ENCODE measurements around the gene RFX2.
"Not testable (repeated sequence)": the region's sequence is repeated elsewhere in the genome, so short reads cannot be mapped to it uniquely, and the experiment has no call there.

Gene RFX2

GRCh38 chr19:5985837-5986236 lies 124.5 kb downstream of the RFX2 start:
- in situ Hi-C loops (cut with MboI; ENCODE audit: low pct_unique_long_range_greater_than_20kb, low sequenced_read_pairs); DNase-seq: not testable (repeated sequence)

DNA sequence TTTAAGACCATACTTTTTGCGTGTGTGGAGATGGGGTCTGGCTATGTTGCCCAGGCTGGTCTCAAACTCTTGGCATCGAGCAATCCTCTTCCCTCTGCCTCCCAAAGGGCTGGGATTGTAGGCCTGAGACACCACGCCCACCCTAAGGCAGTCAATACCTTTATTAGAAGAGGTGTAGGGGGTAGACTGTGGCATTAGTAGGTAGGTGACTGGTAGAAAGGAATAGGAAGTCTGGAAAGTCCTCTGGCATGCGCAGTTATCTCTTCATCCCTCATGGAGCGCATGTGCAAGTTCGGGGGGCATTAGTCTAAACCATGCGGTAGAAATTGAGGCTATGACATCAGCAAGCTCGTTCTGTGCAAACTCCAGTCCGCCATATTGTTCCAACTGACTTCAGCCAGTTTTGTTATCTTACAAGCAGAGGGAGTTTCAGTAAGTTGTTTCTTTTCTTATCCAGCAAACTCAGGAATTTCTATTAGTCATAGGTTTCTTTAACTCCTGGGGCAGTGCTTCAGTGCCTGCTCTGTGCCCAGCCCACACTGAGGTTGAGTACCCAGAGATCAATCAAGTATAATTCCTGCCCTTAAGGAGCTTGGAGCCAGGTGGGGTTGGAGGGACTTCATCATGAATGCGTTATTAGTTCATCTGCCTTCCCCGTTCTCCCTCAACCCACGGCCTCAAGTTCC lies 125.1 kb downstream of the RFX2 start:
- no peak for DNase-seq
- in situ Hi-C loops (cut with MboI; ENCODE audit: low pct_unique_long_range_greater_than_20kb, low sequenced_read_pairs): no loop called here

GRCh38 chr19:5984600-5984999 lies 125.7 kb downstream of the RFX2 start:
- peak; percentile 79 for DNase-seq
- in situ Hi-C loops (cut with MboI; ENCODE audit: low pct_unique_long_range_greater_than_20kb, low sequenced_read_pairs): no loop called here

DNA sequence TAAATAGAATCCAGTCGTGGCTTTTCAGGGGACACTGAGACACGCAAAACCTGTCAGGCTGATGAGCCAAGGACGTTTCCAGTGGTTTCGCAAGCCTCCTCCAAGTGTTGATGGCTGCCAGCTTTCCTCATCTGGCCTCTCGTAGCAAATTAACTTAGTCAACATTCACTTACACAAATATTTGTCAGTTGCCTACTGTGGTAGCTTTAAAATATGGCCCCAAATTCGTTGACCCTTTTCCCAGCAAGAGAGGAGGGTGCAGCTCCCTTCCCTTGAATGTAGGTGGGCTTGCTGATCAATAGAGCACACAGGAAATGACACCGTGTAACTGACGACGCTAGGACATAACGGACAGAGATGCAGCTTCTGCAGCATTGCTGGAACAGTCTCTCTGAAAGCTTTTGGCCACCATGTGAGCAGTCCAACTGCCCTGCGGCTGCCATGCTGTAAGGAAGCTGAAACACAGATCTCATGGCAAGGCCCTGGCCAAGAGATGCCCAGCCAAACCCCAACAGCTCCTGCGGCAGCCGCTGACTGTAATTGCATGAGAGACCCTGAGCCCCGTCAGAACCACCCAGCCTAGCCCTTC lies 126.8 kb downstream of the RFX2 start:
- peak; percentile 37 for DNase-seq
- in situ Hi-C loops (cut with MboI; ENCODE audit: low pct_unique_long_range_greater_than_20kb, low sequenced_read_pairs): no loop called here

- in situ Hi-C loops (cut with MboI; ENCODE audit: low pct_unique_long_range_greater_than_20kb, low sequenced_read_pairs): no loop called here
- DNase-seq: no peak
Observed at GRCh38 chr19:5978606-5979552, 131.4 kb downstream of the RFX2 start.

DNA sequence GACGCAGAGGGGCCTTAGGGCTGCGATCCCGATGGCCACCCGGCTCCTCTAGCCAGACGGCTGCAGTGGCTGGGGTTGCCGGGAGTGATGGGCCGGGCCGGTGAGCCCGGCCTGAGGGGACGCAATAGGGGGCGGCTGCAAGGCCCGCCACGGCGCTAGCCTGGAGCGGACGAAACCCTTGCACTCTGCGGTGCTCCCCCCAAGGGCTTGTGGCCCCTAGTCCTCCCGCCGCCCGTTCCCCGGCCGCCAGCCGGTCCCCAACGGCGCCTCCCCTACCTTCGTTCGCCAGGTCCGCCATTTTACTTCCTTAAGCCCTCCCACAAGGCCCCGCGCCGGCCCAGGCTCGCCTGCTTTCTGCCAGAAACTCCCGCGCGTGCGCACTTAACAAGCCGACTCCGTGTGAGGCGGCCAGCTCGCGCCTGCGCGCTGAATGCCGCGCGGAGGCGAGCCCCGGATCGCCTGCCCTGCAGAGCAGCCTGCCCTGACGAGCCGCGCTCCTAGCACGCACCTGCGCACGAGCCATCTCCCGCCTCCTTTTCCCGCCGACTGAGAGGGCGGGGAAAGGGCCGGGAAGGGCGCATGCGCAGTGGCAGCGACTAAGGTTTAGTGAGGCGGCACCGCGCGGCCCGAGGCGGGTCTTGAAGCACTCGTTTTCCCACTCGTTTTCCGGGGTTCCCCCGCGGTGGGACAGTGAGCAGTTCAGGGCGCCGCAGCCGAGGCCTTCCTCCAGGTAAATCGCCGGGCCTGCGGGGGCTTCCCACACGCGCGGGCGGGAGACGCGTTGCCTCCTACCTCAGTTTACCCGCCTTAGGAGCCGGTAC lies 132.3 kb downstream of the RFX2 start, which contains the start of gene RANBP3:
Gene RANBP3 (minus strand): TSS at position 356 of the 821 bp plus-strand sequence. CDS start 58 bp downstream, at position 298.
- in situ Hi-C loops (cut with MboI; ENCODE audit: low pct_unique_long_range_greater_than_20kb, low sequenced_read_pairs): no loop called here
- DNase-seq: peak; percentile 99

- DNase-seq: no peak
- in situ Hi-C loops (cut with MboI; ENCODE audit: low pct_unique_long_range_greater_than_20kb, low sequenced_read_pairs): no loop called here
Observed at GRCh38 chr19:5977222-5977784, 133.0 kb downstream of the RFX2 start.

DNA sequence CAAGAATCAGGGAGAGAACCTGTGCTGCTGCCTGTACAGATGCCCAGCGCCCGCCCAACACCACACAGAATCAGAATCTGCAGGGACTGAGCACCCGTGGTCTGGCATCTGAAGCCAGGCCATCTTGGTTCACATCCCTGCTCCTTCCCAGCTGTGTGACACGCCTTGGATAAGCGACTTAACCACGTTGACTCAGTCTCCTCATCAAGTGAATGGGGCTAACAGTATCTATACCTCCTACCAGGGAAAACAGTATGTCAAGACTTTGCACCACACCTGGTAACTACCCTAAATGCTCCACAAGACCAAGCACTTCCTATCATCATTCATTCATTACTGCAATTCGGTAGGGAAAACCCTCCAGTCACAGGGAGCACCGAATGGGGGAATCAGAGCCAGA lies 133.5 kb downstream of the RFX2 start:
- in situ Hi-C loops (cut with MboI; ENCODE audit: low pct_unique_long_range_greater_than_20kb, low sequenced_read_pairs): no loop called here
- DNase-seq: no peak

GRCh38 chr19:5975388-5975728 lies 134.9 kb downstream of the RFX2 start:
- DNase-seq: no peak
- in situ Hi-C loops (cut with MboI; ENCODE audit: low pct_unique_long_range_greater_than_20kb, low sequenced_read_pairs): no loop called here

- DNase-seq: no peak
- in situ Hi-C loops (cut with MboI; ENCODE audit: low pct_unique_long_range_greater_than_20kb, low sequenced_read_pairs): no loop called here
Observed at GRCh38 chr19:5974721-5975387, 135.4 kb downstream of the RFX2 start.

DNA sequence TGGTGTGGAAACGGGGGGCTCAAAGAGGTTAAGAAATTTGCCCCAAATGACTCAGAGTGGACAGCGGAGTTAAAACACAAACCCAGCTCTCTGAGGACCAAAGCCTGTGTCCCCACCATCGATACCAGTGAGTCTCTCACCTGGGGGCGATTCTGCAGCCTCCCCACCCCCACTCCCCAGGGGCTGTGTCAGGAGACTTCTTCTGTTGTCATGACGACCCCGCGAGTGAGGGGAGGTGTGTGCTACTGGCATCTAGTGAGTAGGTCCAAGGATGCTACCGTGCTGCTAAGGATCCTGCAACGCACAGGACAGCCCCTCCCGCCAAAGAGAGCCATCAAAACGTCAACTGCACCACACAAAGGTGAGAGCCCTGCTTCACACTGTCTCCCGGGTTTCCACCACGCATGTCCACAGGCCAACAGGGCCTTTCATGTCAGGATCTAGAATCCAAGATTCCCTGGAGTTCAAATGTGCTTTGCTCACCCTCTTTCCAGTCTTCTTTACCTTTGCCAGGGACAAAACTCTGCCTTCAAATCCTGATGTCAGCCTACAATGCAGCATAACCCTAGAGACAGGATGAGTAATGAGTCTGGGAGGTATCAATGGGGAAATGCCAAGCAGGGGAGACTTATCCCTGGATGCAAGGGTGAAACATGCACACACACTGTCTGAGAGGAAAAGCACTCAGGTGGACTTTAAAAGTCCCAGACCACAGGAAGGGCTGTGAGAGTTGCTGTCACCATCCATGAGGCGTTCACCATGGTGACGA lies 136.2 kb downstream of the RFX2 start:
- no peak for DNase-seq
- in situ Hi-C loops (cut with MboI; ENCODE audit: low pct_unique_long_range_greater_than_20kb, low sequenced_read_pairs): no loop called here

GRCh38 chr19:5973376-5973775 lies 136.9 kb downstream of the RFX2 start:
- in situ Hi-C loops (cut with MboI; ENCODE audit: low pct_unique_long_range_greater_than_20kb, low sequenced_read_pairs): no loop called here
- no peak for DNase-seq

GRCh38 chr19:5972355-5972731 lies 138.0 kb downstream of the RFX2 start:
- DNase-seq: no peak
- in situ Hi-C loops (cut with MboI; ENCODE audit: low pct_unique_long_range_greater_than_20kb, low sequenced_read_pairs): no loop called here

- DNase-seq: no peak
- in situ Hi-C loops (cut with MboI; ENCODE audit: low pct_unique_long_range_greater_than_20kb, low sequenced_read_pairs): no loop called here
Observed at GRCh38 chr19:5971714-5972354, 138.5 kb downstream of the RFX2 start.

- in situ Hi-C loops (cut with MboI; ENCODE audit: low pct_unique_long_range_greater_than_20kb, low sequenced_read_pairs): no loop called here
- DNase-seq: no peak
Observed at GRCh38 chr19:5969476-5969875, 140.8 kb downstream of the RFX2 start.

GRCh38 chr19:5968431-5969373 lies 141.6 kb downstream of the RFX2 start:
- in situ Hi-C loops (cut with MboI; ENCODE audit: low pct_unique_long_range_greater_than_20kb, low sequenced_read_pairs): no loop called here
- no peak for DNase-seq

Measured in KBM-7 (cell line).